ENCODE results near the gene TOM1L2.

Gene TOM1L2

GRCh38 chr17:17837966-17838962 lies 133.9 kb downstream of the TOM1L2 start:
- no peak for DNase-seq (ENCODE audit: low read depth in 1 of 2, low spot score in 1 of 2)

- DNase-seq (ENCODE audit: low read depth in 1 of 2, low spot score in 1 of 2) = no peak
These were observed 134.8 kb downstream of the TOM1L2 start for GRCh38 chr17:17837380-17837821.

GRCh38 chr17:17836818-17837379 lies 135.3 kb downstream of the TOM1L2 start, which contains the start of gene SREBF1:
TSS of gene SREBF1 (minus strand) at chr17:17836986. CDS start at chr17:17836817, 169 bp downstream.
- no peak for DNase-seq (ENCODE audit: low read depth in 1 of 2, low spot score in 1 of 2)

GRCh38 chr17:17836250-17836817 lies 135.9 kb downstream of the TOM1L2 start:
- peak; percentile 93 to 96 for DNase-seq (ENCODE audit: low read depth in 1 of 2, low spot score in 1 of 2)

GRCh38 chr17:17835415-17836249 lies 136.6 kb downstream of the TOM1L2 start:
- no peak for DNase-seq (ENCODE audit: low read depth in 1 of 2, low spot score in 1 of 2)

GRCh38 chr17:17834974-17835373 lies 137.2 kb downstream of the TOM1L2 start:
- no peak for DNase-seq (ENCODE audit: low read depth in 1 of 2, low spot score in 1 of 2)

GRCh38 chr17:17833658-17834357 lies 138.4 kb downstream of the TOM1L2 start:
- no peak for DNase-seq (ENCODE audit: low read depth in 1 of 2, low spot score in 1 of 2)

- DNase-seq (ENCODE audit: low read depth in 1 of 2, low spot score in 1 of 2) = no peak
These were observed 140.2 kb downstream of the TOM1L2 start for GRCh38 chr17:17832032-17832363.

GRCh38 chr17:17831208-17832031 lies 140.8 kb downstream of the TOM1L2 start:
- DNase-seq (ENCODE audit: low read depth in 1 of 2, low spot score in 1 of 2) = no peak

- no peak for DNase-seq (ENCODE audit: low read depth in 1 of 2, low spot score in 1 of 2)
These were observed 141.4 kb downstream of the TOM1L2 start for GRCh38 chr17:17830740-17831207.

GRCh38 chr17:17830269-17830567 lies 142.0 kb downstream of the TOM1L2 start:
- no peak for DNase-seq (ENCODE audit: low read depth in 1 of 2, low spot score in 1 of 2)

GRCh38 chr17:17827826-17828621 lies 144.2 kb downstream of the TOM1L2 start:
- no peak for DNase-seq (ENCODE audit: low read depth in 1 of 2, low spot score in 1 of 2)

- no peak for DNase-seq (ENCODE audit: low read depth in 1 of 2, low spot score in 1 of 2)
These were observed 145.0 kb downstream of the TOM1L2 start for GRCh38 chr17:17826942-17827785.

GRCh38 chr17:17826342-17826713 lies 145.9 kb downstream of the TOM1L2 start:
- DNase-seq (ENCODE audit: low read depth in 1 of 2, low spot score in 1 of 2) = no peak

- DNase-seq (ENCODE audit: low read depth in 1 of 2, low spot score in 1 of 2) = no peak
These were observed 147.2 kb downstream of the TOM1L2 start for GRCh38 chr17:17824783-17825614.

- no peak for DNase-seq (ENCODE audit: low read depth in 1 of 2, low spot score in 1 of 2)
These were observed 147.9 kb downstream of the TOM1L2 start for GRCh38 chr17:17824119-17824782.

Data from activated CD4-positive, alpha-beta T cell treated with anti-CD3 and anti-CD28 coated beads, Interleukin-2, amount 50 U/mL, for 24 hours (primary cell).